CD4-positive, alpha-beta T cell treated with Interferon alpha-2 for 1 hour (primary cell): ENCODE measurements around the gene PRRX2.

Experiments
- DNase-seq, 2 donors: peaks; one replicate each; pipeline ENCODE4 v3.0.0-alpha.2; 2020 to 2022

PRRX2 gene

GRCh38 chr9:129712634-129713401 is 47.4 kb downstream of the PRRX2 start:
- no peak for DNase-seq

GRCh38 chr9:129713402-129713679 is 47.9 kb downstream of the PRRX2 start:
- DNase-seq = no peak

- DNase-seq = no peak
Measured at GRCh38 chr9:129714511-129715061, 49.1 kb downstream of the PRRX2 start.

GRCh38 chr9:129716091-129716490 is 50.6 kb downstream of the PRRX2 start:
- DNase-seq = no peak

GRCh38 chr9:129717991-129718390 is 52.5 kb downstream of the PRRX2 start:
- no peak for DNase-seq

- no peak for DNase-seq
Measured at GRCh38 chr9:129718647-129719046, 53.2 kb downstream of the PRRX2 start.

- no peak for DNase-seq
Measured at GRCh38 chr9:129719135-129719534, 53.7 kb downstream of the PRRX2 start.

- DNase-seq = no peak
Measured at GRCh38 chr9:129720181-129720864, 54.9 kb downstream of the PRRX2 start.

- no peak for DNase-seq
Measured at GRCh38 chr9:129720865-129721545, 55.6 kb downstream of the PRRX2 start.

- no peak for DNase-seq
Measured at GRCh38 chr9:129722913-129723312, 57.5 kb downstream of the PRRX2 start.

- DNase-seq = no peak
Measured at GRCh38 chr9:129724456-129725190, 59.2 kb downstream of the PRRX2 start.

GRCh38 chr9:129725795-129726251 is 60.4 kb downstream of the PRRX2 start:
- DNase-seq = no peak

GRCh38 chr9:129726322-129727160 is 61.1 kb downstream of the PRRX2 start:
- DNase-seq = peak; percentile 37 to 64

- DNase-seq = no peak
Measured at GRCh38 chr9:129728744-129729143, 63.3 kb downstream of the PRRX2 start.

GRCh38 chr9:129731477-129732085 is 66.1 kb downstream of the PRRX2 start:
- no peak for DNase-seq

GRCh38 chr9:129732100-129732499 is 66.7 kb downstream of the PRRX2 start:
- DNase-seq = no peak

GRCh38 chr9:129732946-129733631 is 67.6 kb downstream of the PRRX2 start:
- DNase-seq = no peak

- DNase-seq = no peak
Measured at GRCh38 chr9:129733632-129733953, 68.1 kb downstream of the PRRX2 start.

- no peak for DNase-seq
Measured at GRCh38 chr9:129735546-129735945, 70.1 kb downstream of the PRRX2 start.

GRCh38 chr9:129736334-129736733 is 70.9 kb downstream of the PRRX2 start:
- DNase-seq = no peak
